ENCODE results near the gene MYH3. TPM values are rescaled to one million over a fixed set of nuclear protein-coding genes. Genes with fewer than 3 reads are reported as not detected.

MYH3 gene
- total and polyA plus RNA-seq, 7 donors = 0.23 to 108 (median 1.2) TPM

GRCh38 chr17:10629706-10630105 is 27.4 kb downstream of the MYH3 start:
- Histone ChIP-seq H3K27me3 (no peaks in the 10 kb centered on the region), H3K4me1 (no peaks in the 10 kb centered on the region), H3K4me3 (no peak overlapping the region), H3K9me3 (no peaks in the 10 kb centered on the region), H3K36me3 (peaks cover 0 to 32% (median 4%) of the 10 kb centered on the region in 4 donors), H3K27ac (no peak overlapping the region)
- TF ChIP-seq EP300 (IDR thresholded peaks at IDR 0.05) = no peak
- no peak for TF ChIP-seq POLR2AphosphoS5 (IDR thresholded peaks at IDR 0.05)
- TF ChIP-seq POLR2A (IDR thresholded peaks at IDR 0.05) = no peak
- TF ChIP-seq CTCF (IDR thresholded peaks at IDR 0.05) = no peak
- 97% methylated on average over 12 of the region's 12 CpGs for WGBS, 2 donors
- intact Hi-C loops (cut with DNase I) = no loop called here
- no peak for DNase-seq

- H3K36me3 ChIP-seq = peaks cover 0 to 26% (median 4%) of the 10 kb centered on the region in 4 donors
- no peaks in the 10 kb centered on the region for H3K4me1 ChIP-seq
- no peak overlapping the region for H3K27ac ChIP-seq
- intact Hi-C loops (cut with DNase I) = no loop called here
- H3K9me3 ChIP-seq = no peaks in the 10 kb centered on the region
- TF ChIP-seq EP300 (IDR thresholded peaks at IDR 0.05) = no peak
- TF ChIP-seq POLR2AphosphoS5 (IDR thresholded peaks at IDR 0.05) = no peak
- no peak for TF ChIP-seq POLR2A (IDR thresholded peaks at IDR 0.05)
- no peak for TF ChIP-seq CTCF (IDR thresholded peaks at IDR 0.05)
- no peaks in the 10 kb centered on the region for H3K27me3 ChIP-seq
- H3K4me3 ChIP-seq = no peak overlapping the region
- 91 to 93% methylated on average over 13 of the region's 13 CpGs for WGBS, 2 donors
- DNase-seq = no peak
These were observed 28.4 kb downstream of the MYH3 start for GRCh38 chr17:10628756-10629155.

GRCh38 chr17:10626390-10626789 is 30.7 kb downstream of the MYH3 start:
- Histone ChIP-seq H3K9me3 (no peaks in the 10 kb centered on the region), H3K27me3 (no peaks in the 10 kb centered on the region), H3K36me3 (peaks cover 0 to 16% (median 4%) of the 10 kb centered on the region in 4 donors), H3K27ac (no peak overlapping the region), H3K4me3 (no peak overlapping the region), H3K4me1 (no peaks in the 10 kb centered on the region)
- no peak for DNase-seq
- TF ChIP-seq CTCF (IDR thresholded peaks at IDR 0.05) = no peak
- TF ChIP-seq POLR2A (IDR thresholded peaks at IDR 0.05) = no peak
- no peak for TF ChIP-seq EP300 (IDR thresholded peaks at IDR 0.05)
- TF ChIP-seq POLR2AphosphoS5 (IDR thresholded peaks at IDR 0.05) = no peak
- 88 to 91% methylated on average over 9 of the region's 9 CpGs for WGBS, 2 donors
- intact Hi-C loops (cut with DNase I) = no loop called here

GRCh38 chr17:10624969-10625368 is 32.1 kb downstream of the MYH3 start:
- no peak for DNase-seq
- H3K9me3 ChIP-seq = no peaks in the 10 kb centered on the region
- peaks cover 0 to 12% (median 3%) of the 10 kb centered on the region in 4 donors for H3K36me3 ChIP-seq
- no peak overlapping the region for H3K27ac ChIP-seq
- no peaks in the 10 kb centered on the region for H3K4me1 ChIP-seq
- no peaks in the 10 kb centered on the region for H3K27me3 ChIP-seq
- WGBS, 2 donors = 83 to 90% methylated on average over 11 of the region's 11 CpGs
- no peak overlapping the region for H3K4me3 ChIP-seq
- TF ChIP-seq EP300 (IDR thresholded peaks at IDR 0.05) = no peak
- no peak for TF ChIP-seq POLR2A (IDR thresholded peaks at IDR 0.05)
- TF ChIP-seq CTCF (IDR thresholded peaks at IDR 0.05) = no peak
- TF ChIP-seq POLR2AphosphoS5 (IDR thresholded peaks at IDR 0.05) = no peak
- intact Hi-C loops (cut with DNase I) = no loop called here

- Histone ChIP-seq H3K4me1 (no peaks in the 10 kb centered on the region), H3K4me3 (no peak overlapping the region), H3K9me3 (no peaks in the 10 kb centered on the region), H3K36me3 (peaks cover 0 to under 1% (median 0%) of the 10 kb centered on the region in 4 donors), H3K27me3 (no peaks in the 10 kb centered on the region), H3K27ac (no peak overlapping the region)
- WGBS, 2 donors = 33 to 74% methylated on average over 10 of the region's 10 CpGs
- TF ChIP-seq POLR2A (IDR thresholded peaks at IDR 0.05) = no peak
- TF ChIP-seq EP300 (IDR thresholded peaks at IDR 0.05) = no peak
- no peak for TF ChIP-seq CTCF (IDR thresholded peaks at IDR 0.05)
- no peak for TF ChIP-seq POLR2AphosphoS5 (IDR thresholded peaks at IDR 0.05)
- DNase-seq = no peak
- intact Hi-C loops (cut with DNase I) = no loop called here
These were observed 33.3 kb downstream of the MYH3 start for GRCh38 chr17:10623737-10624338.

All from sigmoid colon (tissue), 7 donors.